HepG2 (cell line): ENCODE data around the gene FER1L5. TPM values are rescaled to one million over a fixed set of nuclear protein-coding genes. Genes with fewer than 3 reads are reported as not detected.
A peak's percentile ranks its signal among the peaks of the same experiment; 100 is the strongest.

Experiments used
- ESRRA ChIP-seq: sonication (generic); formaldehyde crosslinking; IDR thresholded peaks from 2 replicates; pipeline ENCODE4 v1.5.1; 2020; ENCODE audit warnings: mild to moderate bottlenecking, low read depth, missing genetic modification reagents
- ETV6 ChIP-seq: sonication (generic); formaldehyde crosslinking; conservative IDR thresholded peaks from 2 replicates; pipeline ENCODE4 v1.4.0; 2020; ENCODE audit warnings: missing genetic modification reagents
- FOSL2 ChIP-seq: sonication (generic); formaldehyde crosslinking; IDR thresholded peaks from 2 replicates; pipeline ENCODE4 v1.4.0; 2020; ENCODE audit warnings: missing genetic modification reagents
- MAFG ChIP-seq: sonication (generic); formaldehyde crosslinking; IDR thresholded peaks from 2 replicates; pipeline ENCODE4 v1.5.1; 2020; ENCODE audit warnings: mild to moderate bottlenecking, missing genetic modification reagents
- MAFK ChIP-seq, 2 experiments: IDR thresholded peaks in 1 of 2; conservative IDR thresholded peaks in 1 of 2; 2 replicates each; pipeline ENCODE4 v1.6.1; 2011; ENCODE audit warnings: improper control_type of control experiment in 2 of 2, low read length in 2 of 2
- MIXL1 ChIP-seq: IDR thresholded peaks from 2 replicates; pipeline ENCODE4 v1.6.1; 2016
- POGZ ChIP-seq: sonication (generic); formaldehyde crosslinking; IDR thresholded peaks from 2 replicates; pipeline ENCODE4 v1.4.0; 2020; ENCODE audit warnings: mild to moderate bottlenecking, missing genetic modification reagents
- RERE ChIP-seq: IDR thresholded peaks from 2 replicates; pipeline ENCODE4 v1.6.1; 2016; ENCODE audit warnings: low read depth, missing genetic modification reagents, missing compliant biosample characterization
- REXO4 ChIP-seq: sonication (generic); formaldehyde crosslinking; IDR thresholded peaks from 2 replicates; pipeline ENCODE4 v1.8.0; 2022; ENCODE audit warnings: missing genetic modification reagents, mild to moderate bottlenecking, borderline replicate concordance
- RXRA ChIP-seq: sonication (generic); formaldehyde crosslinking; IDR thresholded peaks from 2 replicates; pipeline ENCODE4 v1.5.1; 2020; ENCODE audit warnings: missing genetic modification reagents
- SIX1 ChIP-seq: sonication (generic); formaldehyde crosslinking; IDR thresholded peaks from 2 replicates; pipeline ENCODE4 v1.4.0; 2020; ENCODE audit warnings: missing genetic modification reagents, borderline replicate concordance
- ZBTB10 ChIP-seq: sonication (generic); formaldehyde crosslinking; IDR thresholded peaks from 2 replicates; pipeline ENCODE4 v1.4.0; 2020; ENCODE audit warnings: missing genetic modification reagents, borderline replicate concordance
- ZFP36L2 ChIP-seq: sonication (generic); formaldehyde crosslinking; IDR thresholded peaks from 2 replicates; pipeline ENCODE4 v1.4.0; 2020; ENCODE audit warnings: missing genetic modification reagents
- ZFP37 ChIP-seq: sonication (generic); formaldehyde crosslinking; IDR thresholded peaks from 2 replicates; pipeline ENCODE4 v1.4.0; 2020; ENCODE audit warnings: missing genetic modification reagents, borderline replicate concordance
- ZFX ChIP-seq: sonication (generic); formaldehyde crosslinking; IDR thresholded peaks from 2 replicates; pipeline ENCODE4 v1.4.0; 2020; ENCODE audit warnings: mild to moderate bottlenecking, low read depth, missing genetic modification reagents, moderate library complexity
- ZFYVE20 ChIP-seq: sonication (generic); formaldehyde crosslinking; IDR thresholded peaks from 2 replicates; pipeline ENCODE4 v1.8.0; 2023; ENCODE audit warnings: low read depth, mild to moderate bottlenecking, moderate library complexity, missing genetic modification reagents, borderline replicate concordance
- ZNF207 ChIP-seq: fragments of 450-650 bp; IDR thresholded peaks from 2 replicates; pipeline ENCODE4 v1.6.1; 2016; ENCODE audit warnings: antibody characterized with exemption, borderline replicate concordance
- ZNF383 ChIP-seq: sonication (generic); formaldehyde crosslinking; IDR thresholded peaks from 2 replicates; pipeline ENCODE4 v1.4.0; 2020; ENCODE audit warnings: missing genetic modification reagents, mild to moderate bottlenecking, borderline replicate concordance
- ZNF431 ChIP-seq: sonication (generic); formaldehyde crosslinking; IDR thresholded peaks from 2 replicates; pipeline ENCODE4 v1.9.0; 2022; ENCODE audit warnings: missing genetic modification reagents, low read depth, mild to moderate bottlenecking, borderline replicate concordance
- ZNF614 ChIP-seq: IDR thresholded peaks from 2 replicates; pipeline ENCODE4 v1.6.1; 2018; ENCODE audit warnings: missing biosample characterization, missing genetic modification reagents, inconsistent platforms, borderline replicate concordance
- polyA plus RNA-seq, 8 experiments: library from polyadenylated mRNA; depleted of rRNA in 3 of 8; stranded (reverse) in 7 of 8; unstranded in 1 of 8; fragments of >200 nt; fragmentation: Illumina TruSeq in 4 of 8; extraction: Trizol in 4 of 8; gene quantifications; 2 replicates each; pipeline versions ENCODE4 v1.2.1 to v1.2.3, GENCODE V29; 2011 to 2016; ENCODE audit warnings: low read depth in 4 of 8, missing spikeins in 1 of 8, mixed read lengths in 1 of 8; ENCODE audit not compliant: insufficient read depth in 1 of 8
- total RNA-seq, 5 experiments: library from RNA; depleted of rRNA; stranded (reverse); fragments of >200 nt; fragmentation: Illumina TruSeq; extraction: Trizol; gene quantifications; 2 replicates each; pipeline ENCODE4 v1.2.3, GENCODE V29; 2016; ENCODE audit warnings: low read depth in 1 of 5
- TF ChIP-seq, protein P1 (sequence below): sonication (generic); formaldehyde crosslinking; IDR thresholded peaks from 2 replicates; pipeline ENCODE4 v1.8.0; 2022; ENCODE audit warnings: mild to moderate bottlenecking, missing genetic modification reagents, moderate library complexity

Gene FER1L5
- total and polyA plus RNA-seq, 2 of the 13 experiments (the other 11 are each of a cell fraction or from before 2014, with no cell fraction given): 0.02 to 0.08 TPM

GRCh38 chr2:96608469-96609455, 33.8 kb upstream of the FER1L5 start (continued):
- no peak for TF ChIP-seq ZNF614 (CRISPR knock-in tag)
- TF ChIP-seq REXO4: no peak
- TF ChIP-seq ZBTB10: no peak
- TF ChIP-seq ZNF431 (CRISPR knock-in tag): no peak
- no peak for TF ChIP-seq ZNF207
- no peak for TF ChIP-seq MIXL1 (CRISPR knock-in tag)
- peak; percentile 51 for TF ChIP-seq RXRA (CRISPR knock-in tag)
- no peak for TF ChIP-seq ETV6
- no peak for TF ChIP-seq ZFP37 (CRISPR knock-in tag)
- TF ChIP-seq POGZ: no peak
- no peak for TF ChIP-seq ZFP36L2
- no peak for TF ChIP-seq SIX1 (CRISPR knock-in tag)
- TF ChIP-seq MAFG (CRISPR knock-in tag): peak; percentile 38; the same call in 1 of the 2 replicates
- peak in 1 of 2 experiments; percentile 33; a peak in 1 of 4 replicates for TF ChIP-seq MAFK (conservative IDR thresholded peaks at IDR 0.05 in 1 of 2, IDR thresholded peaks at IDR 0.05 in 1 of 2; ENCODE audit: low read length in 2 of 2)
- TF ChIP-seq RERE (CRISPR knock-in tag): no peak
- peak; percentile 42 for TF ChIP-seq FOSL2 (CRISPR knock-in tag)
- TF ChIP-seq, protein P1, sequence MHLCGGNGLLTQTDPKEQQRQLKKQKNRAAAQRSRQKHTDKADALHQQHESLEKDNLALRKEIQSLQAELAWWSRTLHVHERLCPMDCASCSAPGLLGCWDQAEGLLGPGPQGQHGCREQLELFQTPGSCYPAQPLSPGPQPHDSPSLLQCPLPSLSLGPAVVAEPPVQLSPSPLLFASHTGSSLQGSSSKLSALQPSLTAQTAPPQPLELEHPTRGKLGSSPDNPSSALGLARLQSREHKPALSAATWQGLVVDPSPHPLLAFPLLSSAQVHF (CRISPR knock-in tag): no peak
- no peak for TF ChIP-seq ESRRA (CRISPR knock-in tag)
- TF ChIP-seq ZNF383 (CRISPR knock-in tag): no peak
- TF ChIP-seq ZFYVE20 (CRISPR knock-in tag): no peak
- TF ChIP-seq ZFX (CRISPR knock-in tag): no peak
